Fibroblast of mammary gland (primary cell): Measurements from ENCODE around the gene DGKB.

Source experiments
- DNase-seq: peaks from one replicate; pipeline ENCODE4 v3.0.0-alpha.2; 2010; ENCODE audit warnings: low read depth
- H3K4me3 ChIP-seq: 2 replicates; pipeline ENCODE4 v1.5.1; 2011; ENCODE audit warnings: low read depth, mild to moderate bottlenecking, low read length, moderate library complexity; ENCODE audit not compliant: control insufficient read depth
- TF ChIP-seq, protein P1 (sequence below): conservative IDR thresholded peaks from 2 replicates; pipeline ENCODE4 v1.5.1; 2011; ENCODE audit warnings: low read depth, low read length, inconsistent platforms; ENCODE audit not compliant: control insufficient read depth, insufficient read depth

The DGKB gene

DNA sequence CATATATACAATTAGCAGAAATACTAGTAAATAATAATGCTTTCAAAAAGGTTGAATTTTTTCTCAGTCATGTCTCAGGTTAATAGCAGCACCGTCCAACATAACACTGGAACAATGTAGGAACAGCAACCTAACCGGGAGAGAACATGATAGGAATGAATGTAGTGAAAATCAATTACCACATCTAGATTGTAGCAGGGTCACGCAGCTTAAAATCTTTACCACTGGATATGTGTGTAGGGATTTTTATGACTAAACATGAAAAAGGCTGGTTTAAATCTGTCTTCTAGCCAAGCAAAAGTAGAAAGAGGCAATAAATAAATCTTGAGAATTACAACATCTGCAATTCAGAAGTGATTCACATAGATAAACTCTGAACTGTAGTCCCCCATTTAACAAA is 326.0 kb downstream of the DGKB start:
- TF ChIP-seq, protein P1, sequence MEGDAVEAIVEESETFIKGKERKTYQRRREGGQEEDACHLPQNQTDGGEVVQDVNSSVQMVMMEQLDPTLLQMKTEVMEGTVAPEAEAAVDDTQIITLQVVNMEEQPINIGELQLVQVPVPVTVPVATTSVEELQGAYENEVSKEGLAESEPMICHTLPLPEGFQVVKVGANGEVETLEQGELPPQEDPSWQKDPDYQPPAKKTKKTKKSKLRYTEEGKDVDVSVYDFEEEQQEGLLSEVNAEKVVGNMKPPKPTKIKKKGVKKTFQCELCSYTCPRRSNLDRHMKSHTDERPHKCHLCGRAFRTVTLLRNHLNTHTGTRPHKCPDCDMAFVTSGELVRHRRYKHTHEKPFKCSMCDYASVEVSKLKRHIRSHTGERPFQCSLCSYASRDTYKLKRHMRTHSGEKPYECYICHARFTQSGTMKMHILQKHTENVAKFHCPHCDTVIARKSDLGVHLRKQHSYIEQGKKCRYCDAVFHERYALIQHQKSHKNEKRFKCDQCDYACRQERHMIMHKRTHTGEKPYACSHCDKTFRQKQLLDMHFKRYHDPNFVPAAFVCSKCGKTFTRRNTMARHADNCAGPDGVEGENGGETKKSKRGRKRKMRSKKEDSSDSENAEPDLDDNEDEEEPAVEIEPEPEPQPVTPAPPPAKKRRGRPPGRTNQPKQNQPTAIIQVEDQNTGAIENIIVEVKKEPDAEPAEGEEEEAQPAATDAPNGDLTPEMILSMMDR = no peak
- no peak for DNase-seq
- H3K4me3 ChIP-seq = no peak overlapping the region

- no peak overlapping the region for H3K4me3 ChIP-seq
- TF ChIP-seq, protein P1 = no peak
- DNase-seq = no peak
Measured at GRCh38 chr7:14570750-14571607, 331.6 kb downstream of the DGKB start.

DNA sequence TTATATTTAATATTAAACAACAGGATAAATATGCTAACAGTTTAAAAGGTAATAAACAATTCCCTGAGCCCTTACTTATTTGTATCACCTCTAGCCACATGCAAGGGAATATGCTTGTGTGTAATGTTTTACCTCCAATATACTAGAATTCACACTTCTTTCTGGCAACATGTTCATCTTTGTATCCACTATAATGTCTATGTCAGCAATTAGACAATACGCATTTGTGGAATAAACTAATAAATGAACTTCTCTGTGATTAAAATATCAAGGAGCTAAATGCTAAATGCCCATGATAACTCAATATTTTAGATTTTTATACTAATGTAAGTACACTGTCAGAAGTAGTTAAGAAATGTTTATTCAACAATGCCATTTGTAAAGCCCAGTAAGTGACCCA is 350.5 kb downstream of the DGKB start:
- TF ChIP-seq, protein P1 = no peak
- no peak for DNase-seq
- no peak overlapping the region for H3K4me3 ChIP-seq

- TF ChIP-seq, protein P1 = no peak
- DNase-seq = no peak
- no peak overlapping the region for H3K4me3 ChIP-seq
Measured at GRCh38 chr7:14551310-14551709, 351.2 kb downstream of the DGKB start.

- DNase-seq = no peak
- no peak overlapping the region for H3K4me3 ChIP-seq
- TF ChIP-seq, protein P1 = no peak
Measured at GRCh38 chr7:14542624-14543023, 359.9 kb downstream of the DGKB start.

- DNase-seq = no peak
- H3K4me3 ChIP-seq = no peak overlapping the region
- TF ChIP-seq, protein P1 = no peak
Measured at GRCh38 chr7:14521183-14521582, 381.4 kb downstream of the DGKB start.
